Upper lobe of left lung (tissue), 4 donors: ENCODE measurements around the gene EHMT2.
"Not testable (repeated sequence)": the region's sequence is repeated elsewhere in the genome, so short reads cannot be mapped to it uniquely, and the experiment has no call there.

Source experiments
- CTCF ChIP-seq, 6 experiments: fragments of 450-650 bp in 4 of 6; fragments of 200-600 bp in 2 of 6; sonication (generic) in 2 of 6; IDR thresholded peaks; one replicate each; pipeline ENCODE4 v1.5.1; 2016 to 2019; ENCODE audit warnings: antibody characterized with exemption in 6 of 6
- POLR2A ChIP-seq, 4 donors: fragments of 450-650 bp; IDR thresholded peaks; one replicate each; pipeline ENCODE4 v1.5.1; 2016 to 2017; ENCODE audit warnings: antibody characterized with exemption in 4 of 4, mild to moderate bottlenecking in 2 of 4
- POLR2AphosphoS5 ChIP-seq, 2 donors: sonication (generic); formaldehyde crosslinking; IDR thresholded peaks; one replicate each; pipeline ENCODE4 v1.5.1; 2017; ENCODE audit warnings: antibody characterized with exemption in 2 of 2

- not testable (repeated sequence) for TF ChIP-seq CTCF, POLR2AphosphoS5, POLR2A (IDR thresholded peaks at IDR 0.05)
Measured at GRCh38 chr6:31908255-31908654, 10.8 kb upstream of the EHMT2 start.
